CD4-positive, alpha-beta T cell (primary cell): Measurements from ENCODE around the gene UGGT2. TPM values are rescaled to one million over a fixed set of nuclear protein-coding genes. Genes with fewer than 3 reads are reported as not detected.

Experiments used
- ATAC-seq: fragments of 200-7000 bp; cut with Tn5 transposase; one replicate; pipeline ENCODE4 v1.10.0; 2022; ENCODE audit warnings: mild to moderate bottlenecking; ENCODE audit not compliant: poor library complexity
- CTCF ChIA-PET: fragments of 350-600 bp; sonication (Branson Sonifier 250); formaldehyde crosslinking; loops from one replicate; lab custom pipeline; 2021; ENCODE audit warnings: antibody characterized with exemption, inconsistent platforms; lab: Charles Lee
- POLR2A ChIA-PET: fragments of 350-600 bp; sonication (Branson Sonifier 250); formaldehyde crosslinking; loops from one replicate; lab custom pipeline; 2021; ENCODE audit warnings: antibody characterized with exemption, inconsistent platforms; lab: Charles Lee
- DNase-seq, 14 experiments: peaks; one replicate each; pipeline ENCODE4 v3.0.0-alpha.2; 2013 to 2020; ENCODE audit warnings: mixed read lengths in 2 of 14
- H3K27ac ChIP-seq, 2 donors: one replicate each; pipeline versions ENCODE4 v1.5.1 to v1.7.0; 2013; ENCODE audit warnings: low read length in 2 of 2, low read depth in 1 of 2, mild to moderate bottlenecking in 1 of 2
- H3K27me3 ChIP-seq, 2 experiments: 1 replicate in 1 of 2; 2 replicates in 1 of 2; pipeline versions ENCODE4 v1.6.1 to v1.7.0; 2013; ENCODE audit warnings: low read length in 2 of 2, control low read depth in 1 of 2, mild to moderate bottlenecking in 1 of 2, moderate library complexity in 1 of 2; ENCODE audit not compliant: insufficient read depth in 2 of 2, control insufficient read depth in 1 of 2
- H3K36me3 ChIP-seq: one replicate; pipeline ENCODE4 v1.6.1; 2013; ENCODE audit warnings: low read length, control low read depth; ENCODE audit not compliant: insufficient read depth
- H3K4me1 ChIP-seq: one replicate; pipeline ENCODE4 v1.6.1; 2013; ENCODE audit warnings: low read length, control low read depth; ENCODE audit not compliant: insufficient read depth
- H3K4me3 ChIP-seq: one replicate; pipeline ENCODE4 v1.5.1; 2013; ENCODE audit warnings: mild to moderate bottlenecking, low read length, moderate library complexity
- H3K9me3 ChIP-seq, 2 experiments: 1 replicate in 1 of 2; 2 replicates in 1 of 2; pipeline versions ENCODE4 v1.6.1 to v1.7.0; 2013; ENCODE audit warnings: low read length in 2 of 2, mild to moderate bottlenecking in 2 of 2, control low read depth in 1 of 2, moderate library complexity in 1 of 2; ENCODE audit not compliant: control insufficient read depth in 1 of 2, insufficient read depth in 1 of 2
- H3K27ac Mint-ChIP-seq: one replicate; pipeline ENCODE4 v1.8.0; 2020; ENCODE audit warnings: mixed read lengths
- H3K27me3 Mint-ChIP-seq: one replicate; pipeline ENCODE4 v1.8.0; 2021; ENCODE audit warnings: mixed read lengths
- H3K36me3 Mint-ChIP-seq: one replicate; pipeline ENCODE4 v1.8.0; 2021; ENCODE audit warnings: low read depth, mixed read lengths
- H3K4me1 Mint-ChIP-seq: one replicate; pipeline ENCODE4 v1.8.0; 2021; ENCODE audit warnings: low read depth, mixed read lengths
- H3K4me3 Mint-ChIP-seq: one replicate; pipeline ENCODE4 v1.8.0; 2020; ENCODE audit warnings: mild to moderate bottlenecking, mixed read lengths
- H3K9me3 Mint-ChIP-seq: one replicate; pipeline ENCODE4 v1.8.0; 2020; ENCODE audit warnings: mixed read lengths
- intact Hi-C, 2 experiments: fragments of 100-400 bp; cut with DNase I in 1 of 2; cut with micrococcal nuclease in 1 of 2; formaldehyde crosslinking; loops; one replicate each; pipeline versions ENCODE4 v1.15.1 to v1.9.0; 2023 to 2025; cut with DNase I, micrococcal nuclease
- total RNA-seq, 174 experiments: library from RNA in 2 of 174; stranded (reverse) in 2 of 174; gene quantifications; one replicate each; pipeline ENCODE4 v1.2.3 and lab custom pipeline; 2021 to 2026
- TF ChIP-seq, protein P1 (sequence below): fragments of 200-600 bp; IDR thresholded peaks from one replicate; pipeline ENCODE4 v1.8.0; 2022; ENCODE audit warnings: antibody characterized with exemption, mild to moderate bottlenecking

UGGT2 gene
- total RNA-seq, 2 experiments from 2014 or later = 0.38 TPM; not detected in 1

DNA sequence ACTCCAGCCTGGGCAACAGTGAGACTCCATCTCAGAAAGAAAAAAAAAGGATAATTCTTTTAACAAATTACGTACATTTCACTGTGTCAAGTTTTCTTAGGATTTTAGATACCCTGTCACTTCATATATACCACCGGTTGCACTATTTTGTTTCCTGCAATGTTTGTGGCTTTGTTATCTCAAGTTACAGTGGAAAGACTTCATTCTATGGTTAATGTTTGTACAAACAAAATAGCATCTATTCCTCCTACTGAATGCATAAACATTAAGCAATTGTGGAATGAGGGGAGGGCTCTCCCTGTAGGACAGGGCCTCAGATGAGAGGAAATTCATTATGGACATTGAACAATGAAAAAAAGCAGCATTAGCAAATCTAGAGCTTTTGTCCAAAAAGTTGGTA lies 256.2 kb downstream of the UGGT2 start:
- ChIA-PET CTCF (interaction anchor here (0.7 kb wide), 1 partner anchor 694 kb away, joined by 3 read pairs; no protein-coding TSS in a partner anchor), POLR2A (no interaction called here)
- no peaks in the 10 kb centered on the region for H3K9me3 ChIP-seq
- no peaks in the 10 kb centered on the region for H3K4me1 Mint-ChIP-seq
- H3K27ac ChIP-seq = no peak overlapping the region
- no peak overlapping the region for H3K4me3 ChIP-seq
- ATAC-seq (no peak), DNase-seq (no peak)
- no peak overlapping the region for H3K4me3 Mint-ChIP-seq
- H3K36me3 ChIP-seq = peaks cover 13% of the 10 kb centered on the region
- intact Hi-C loops = no loop called here
- H3K27ac Mint-ChIP-seq = no peak overlapping the region
- no peaks in the 10 kb centered on the region for H3K4me1 ChIP-seq
- H3K27me3 ChIP-seq = no peaks in the 10 kb centered on the region
- H3K36me3 Mint-ChIP-seq = peaks cover 31% of the 10 kb centered on the region
- no peaks in the 10 kb centered on the region for H3K27me3 Mint-ChIP-seq
- H3K9me3 Mint-ChIP-seq = no peaks in the 10 kb centered on the region
- TF ChIP-seq, protein P1, sequence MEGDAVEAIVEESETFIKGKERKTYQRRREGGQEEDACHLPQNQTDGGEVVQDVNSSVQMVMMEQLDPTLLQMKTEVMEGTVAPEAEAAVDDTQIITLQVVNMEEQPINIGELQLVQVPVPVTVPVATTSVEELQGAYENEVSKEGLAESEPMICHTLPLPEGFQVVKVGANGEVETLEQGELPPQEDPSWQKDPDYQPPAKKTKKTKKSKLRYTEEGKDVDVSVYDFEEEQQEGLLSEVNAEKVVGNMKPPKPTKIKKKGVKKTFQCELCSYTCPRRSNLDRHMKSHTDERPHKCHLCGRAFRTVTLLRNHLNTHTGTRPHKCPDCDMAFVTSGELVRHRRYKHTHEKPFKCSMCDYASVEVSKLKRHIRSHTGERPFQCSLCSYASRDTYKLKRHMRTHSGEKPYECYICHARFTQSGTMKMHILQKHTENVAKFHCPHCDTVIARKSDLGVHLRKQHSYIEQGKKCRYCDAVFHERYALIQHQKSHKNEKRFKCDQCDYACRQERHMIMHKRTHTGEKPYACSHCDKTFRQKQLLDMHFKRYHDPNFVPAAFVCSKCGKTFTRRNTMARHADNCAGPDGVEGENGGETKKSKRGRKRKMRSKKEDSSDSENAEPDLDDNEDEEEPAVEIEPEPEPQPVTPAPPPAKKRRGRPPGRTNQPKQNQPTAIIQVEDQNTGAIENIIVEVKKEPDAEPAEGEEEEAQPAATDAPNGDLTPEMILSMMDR = no peak

DNA sequence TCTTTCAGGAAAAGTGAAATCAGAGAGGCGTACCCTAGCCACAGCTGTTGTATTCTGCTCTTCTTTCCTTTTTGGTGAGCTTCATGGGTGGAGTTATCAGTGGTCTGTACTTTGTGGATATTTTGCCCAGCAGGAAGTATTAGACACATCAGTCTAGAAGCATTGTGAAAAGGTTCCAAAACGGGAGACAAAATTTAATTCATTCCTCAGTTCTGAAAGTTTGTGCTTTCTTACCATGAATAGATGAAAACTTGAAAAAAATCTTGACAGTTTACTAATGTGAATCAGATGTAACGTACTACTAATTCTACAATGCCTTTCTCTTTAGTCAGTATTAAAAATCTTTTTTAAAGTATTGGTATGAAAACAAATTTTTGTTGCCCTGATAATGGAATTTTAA lies 259.4 kb downstream of the UGGT2 start:
- no peak for ATAC-seq
- intact Hi-C loops = no loop called here
- DNase-seq = no peak
- H3K36me3 Mint-ChIP-seq = peaks cover 64% of the 10 kb centered on the region
- Histone ChIP-seq H3K9me3 (no peaks in the 10 kb centered on the region), H3K4me1 (no peaks in the 10 kb centered on the region), H3K4me3 (no peak overlapping the region), H3K36me3 (peaks cover 30% of the 10 kb centered on the region), H3K27me3 (no peaks in the 10 kb centered on the region), H3K27ac (no peak overlapping the region)
- peaks cover 2% of the 10 kb centered on the region for H3K9me3 Mint-ChIP-seq
- no peaks in the 10 kb centered on the region for H3K4me1 Mint-ChIP-seq
- CTCF ChIA-PET = no interaction called here
- no peak overlapping the region for H3K4me3 Mint-ChIP-seq
- TF ChIP-seq, protein P1 = no peak
- POLR2A ChIA-PET = interaction anchor here (1.2 kb wide), 1 partner anchor 117 kb away, joined by 3 read pairs; no protein-coding TSS in a partner anchor
- H3K27me3 Mint-ChIP-seq = no peaks in the 10 kb centered on the region
- no peak overlapping the region for H3K27ac Mint-ChIP-seq

GRCh38 chr13:95793018-95793555 lies 260.1 kb downstream of the UGGT2 start:
- Histone ChIP-seq H3K4me1 (no peaks in the 10 kb centered on the region), H3K9me3 (no peaks in the 10 kb centered on the region), H3K27ac (no peak overlapping the region), H3K36me3 (peaks cover 37% of the 10 kb centered on the region), H3K4me3 (no peak overlapping the region), H3K27me3 (no peaks in the 10 kb centered on the region)
- no peaks in the 10 kb centered on the region for H3K27me3 Mint-ChIP-seq
- ChIA-PET CTCF (no interaction called here), POLR2A (interaction anchor here (1.2 kb wide), 1 partner anchor 117 kb away, joined by 3 read pairs; no protein-coding TSS in a partner anchor)
- TF ChIP-seq, protein P1 = no peak
- peaks cover 71% of the 10 kb centered on the region for H3K36me3 Mint-ChIP-seq
- DNase-seq (no peak), ATAC-seq (no peak)
- no peaks in the 10 kb centered on the region for H3K4me1 Mint-ChIP-seq
- no peak overlapping the region for H3K27ac Mint-ChIP-seq
- H3K9me3 Mint-ChIP-seq = peaks cover 6% of the 10 kb centered on the region
- no peak overlapping the region for H3K4me3 Mint-ChIP-seq
- intact Hi-C loops = no loop called here
